ENCODE results near the gene EBNA1BP2. TPM values are rescaled to one million over a fixed set of nuclear protein-coding genes. Genes with fewer than 3 reads are reported as not detected.

EBNA1BP2 gene
- total and polyA plus RNA-seq, 2 of the 13 experiments (the other 11 are each of a cell fraction or from before 2014, with no cell fraction given) = 27.1 to 102 TPM

DNA sequence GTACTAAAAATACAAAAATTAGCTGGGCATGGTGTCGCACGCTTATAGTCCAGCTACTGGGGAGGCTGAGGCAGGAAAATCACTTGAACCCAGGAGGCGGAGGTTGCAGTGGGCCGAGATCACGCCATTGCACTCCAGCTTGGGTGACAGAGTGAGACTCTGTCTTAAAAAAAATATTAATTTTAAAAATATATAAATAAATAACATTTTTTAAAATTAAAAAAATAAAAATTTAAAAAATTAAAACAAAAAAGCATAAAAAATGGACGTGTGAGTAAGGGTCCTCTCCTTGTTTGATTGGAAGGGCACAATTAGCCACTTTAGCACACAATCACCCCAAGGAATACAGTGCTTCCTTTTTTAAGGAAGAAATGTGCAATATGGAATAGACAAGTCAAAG, 18.6 kb downstream of the EBNA1BP2 start:
- intact Hi-C loops (cut with micrococcal nuclease; ENCODE audit: unreplicated experiment) (no loop called here), in situ Hi-C loops (cut with HindIII; ENCODE audit: extremely low pct_ligation_motif_present, low pct_unique_long_range_greater_than_20kb) (no loop called here)
- DNase-seq (ENCODE audit: low spot score) (no peak), FAIRE-seq (no peak), ATAC-seq (no peak)
- Histone ChIP-seq H3K9me3 (ENCODE audit: low read length) (no peaks in the 10 kb centered on the region), H3K36me3 (replicated peaks in 1 of 2; ENCODE audit: control insufficient read depth in 1 of 2, insufficient read depth in 2 of 2, low read length in 2 of 2) (no peaks in the 10 kb centered on the region), H3K27me3 (ENCODE audit: control insufficient read depth in 1 of 2, insufficient read depth in 2 of 2, low read length in 2 of 2) (peaks cover 0 to 1% of the 10 kb centered on the region in 2 experiments; a peak in 1 of 5 replicates), H3K4me3 (replicated peaks in 1 of 3; ENCODE audit: insufficient read depth in 1 of 3, low read depth in 2 of 3, low read length in 3 of 3) (no peak overlapping the region), H3K9ac (ENCODE audit: insufficient read depth, low read depth, low read length) (no peak overlapping the region), H3K4me1 (ENCODE audit: insufficient read depth, low read length) (no peaks in the 10 kb centered on the region), H2AFZ (ENCODE audit: low read length) (no peak overlapping the region), H3K4me2 (ENCODE audit: low read depth, low read length) (no peak overlapping the region), H3K27ac (ENCODE audit: extremely low read length, insufficient read depth, low read length) (no peak overlapping the region), H4K20me1 (ENCODE audit: insufficient read depth, low read length) (no peaks in the 10 kb centered on the region), H3K79me2 (ENCODE audit: insufficient read depth, low read length) (no peaks in the 10 kb centered on the region)
- no TSS peak for BruUV-seq (replicated peaks)
- TF ChIP-seq ZNF263 (CRISPR knock-in tag; IDR thresholded peaks at IDR 0.05) (no peak), TRIM24 (CRISPR knock-in tag; IDR thresholded peaks at IDR 0.05) (no peak), ZNF678 (CRISPR knock-in tag; IDR thresholded peaks at IDR 0.05) (no peak), SMC3 (IDR thresholded peaks at IDR 0.05; ENCODE audit: low read length) (no peak), ZNF17 (CRISPR knock-in tag; IDR thresholded peaks at IDR 0.05) (no peak), ZNF570 (CRISPR knock-in tag; IDR thresholded peaks at IDR 0.05; ENCODE audit: borderline replicate concordance) (no peak), IKZF1 (IDR thresholded peaks at IDR 0.05) (no peak), MAF1 (CRISPR knock-in tag; IDR thresholded peaks at IDR 0.05; ENCODE audit: borderline replicate concordance) (no peak), NFE2L1 (CRISPR knock-in tag; IDR thresholded peaks at IDR 0.05; ENCODE audit: borderline replicate concordance) (no peak), SRSF4 (IDR thresholded peaks at IDR 0.05; ENCODE audit: low read depth, low read length, poor library complexity, severe bottlenecking) (no peak), HES4 (CRISPR knock-in tag; IDR thresholded peaks at IDR 0.05; ENCODE audit: borderline replicate concordance) (no peak), GATA4 (IDR thresholded peaks at IDR 0.05; ENCODE audit: borderline replicate concordance, low read depth) (no peak), ZSCAN31 (CRISPR knock-in tag; IDR thresholded peaks at IDR 0.05; ENCODE audit: low read depth) (no peak), ZNF207 (IDR thresholded peaks at IDR 0.05; ENCODE audit: borderline replicate concordance) (no peak)
- TF ChIP-seq, protein P1, sequence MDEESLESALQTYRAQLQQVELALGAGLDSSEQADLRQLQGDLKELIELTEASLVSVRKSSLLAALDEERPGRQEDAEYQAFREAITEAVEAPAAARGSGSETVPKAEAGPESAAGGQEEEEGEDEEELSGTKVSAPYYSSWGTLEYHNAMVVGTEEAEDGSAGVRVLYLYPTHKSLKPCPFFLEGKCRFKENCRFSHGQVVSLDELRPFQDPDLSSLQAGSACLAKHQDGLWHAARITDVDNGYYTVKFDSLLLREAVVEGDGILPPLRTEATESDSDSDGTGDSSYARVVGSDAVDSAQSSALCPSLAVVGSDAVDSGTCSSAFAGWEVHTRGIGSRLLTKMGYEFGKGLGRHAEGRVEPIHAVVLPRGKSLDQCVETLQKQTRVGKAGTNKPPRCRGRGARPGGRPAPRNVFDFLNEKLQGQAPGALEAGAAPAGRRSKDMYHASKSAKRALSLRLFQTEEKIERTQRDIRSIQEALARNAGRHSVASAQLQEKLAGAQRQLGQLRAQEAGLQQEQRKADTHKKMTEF (CRISPR knock-in tag; IDR thresholded peaks at IDR 0.05) = no peak
- TF ChIP-seq, protein P2, sequence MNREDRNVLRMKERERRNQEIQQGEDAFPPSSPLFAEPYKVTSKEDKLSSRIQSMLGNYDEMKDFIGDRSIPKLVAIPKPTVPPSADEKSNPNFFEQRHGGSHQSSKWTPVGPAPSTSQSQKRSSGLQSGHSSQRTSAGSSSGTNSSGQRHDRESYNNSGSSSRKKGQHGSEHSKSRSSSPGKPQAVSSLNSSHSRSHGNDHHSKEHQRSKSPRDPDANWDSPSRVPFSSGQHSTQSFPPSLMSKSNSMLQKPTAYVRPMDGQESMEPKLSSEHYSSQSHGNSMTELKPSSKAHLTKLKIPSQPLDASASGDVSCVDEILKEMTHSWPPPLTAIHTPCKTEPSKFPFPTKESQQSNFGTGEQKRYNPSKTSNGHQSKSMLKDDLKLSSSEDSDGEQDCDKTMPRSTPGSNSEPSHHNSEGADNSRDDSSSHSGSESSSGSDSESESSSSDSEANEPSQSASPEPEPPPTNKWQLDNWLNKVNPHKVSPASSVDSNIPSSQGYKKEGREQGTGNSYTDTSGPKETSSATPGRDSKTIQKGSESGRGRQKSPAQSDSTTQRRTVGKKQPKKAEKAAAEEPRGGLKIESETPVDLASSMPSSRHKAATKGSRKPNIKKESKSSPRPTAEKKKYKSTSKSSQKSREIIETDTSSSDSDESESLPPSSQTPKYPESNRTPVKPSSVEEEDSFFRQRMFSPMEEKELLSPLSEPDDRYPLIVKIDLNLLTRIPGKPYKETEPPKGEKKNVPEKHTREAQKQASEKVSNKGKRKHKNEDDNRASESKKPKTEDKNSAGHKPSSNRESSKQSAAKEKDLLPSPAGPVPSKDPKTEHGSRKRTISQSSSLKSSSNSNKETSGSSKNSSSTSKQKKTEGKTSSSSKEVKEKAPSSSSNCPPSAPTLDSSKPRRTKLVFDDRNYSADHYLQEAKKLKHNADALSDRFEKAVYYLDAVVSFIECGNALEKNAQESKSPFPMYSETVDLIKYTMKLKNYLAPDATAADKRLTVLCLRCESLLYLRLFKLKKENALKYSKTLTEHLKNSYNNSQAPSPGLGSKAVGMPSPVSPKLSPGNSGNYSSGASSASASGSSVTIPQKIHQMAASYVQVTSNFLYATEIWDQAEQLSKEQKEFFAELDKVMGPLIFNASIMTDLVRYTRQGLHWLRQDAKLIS (CRISPR knock-in tag; IDR thresholded peaks at IDR 0.05) = no peak
- TF ChIP-seq, protein P3, sequence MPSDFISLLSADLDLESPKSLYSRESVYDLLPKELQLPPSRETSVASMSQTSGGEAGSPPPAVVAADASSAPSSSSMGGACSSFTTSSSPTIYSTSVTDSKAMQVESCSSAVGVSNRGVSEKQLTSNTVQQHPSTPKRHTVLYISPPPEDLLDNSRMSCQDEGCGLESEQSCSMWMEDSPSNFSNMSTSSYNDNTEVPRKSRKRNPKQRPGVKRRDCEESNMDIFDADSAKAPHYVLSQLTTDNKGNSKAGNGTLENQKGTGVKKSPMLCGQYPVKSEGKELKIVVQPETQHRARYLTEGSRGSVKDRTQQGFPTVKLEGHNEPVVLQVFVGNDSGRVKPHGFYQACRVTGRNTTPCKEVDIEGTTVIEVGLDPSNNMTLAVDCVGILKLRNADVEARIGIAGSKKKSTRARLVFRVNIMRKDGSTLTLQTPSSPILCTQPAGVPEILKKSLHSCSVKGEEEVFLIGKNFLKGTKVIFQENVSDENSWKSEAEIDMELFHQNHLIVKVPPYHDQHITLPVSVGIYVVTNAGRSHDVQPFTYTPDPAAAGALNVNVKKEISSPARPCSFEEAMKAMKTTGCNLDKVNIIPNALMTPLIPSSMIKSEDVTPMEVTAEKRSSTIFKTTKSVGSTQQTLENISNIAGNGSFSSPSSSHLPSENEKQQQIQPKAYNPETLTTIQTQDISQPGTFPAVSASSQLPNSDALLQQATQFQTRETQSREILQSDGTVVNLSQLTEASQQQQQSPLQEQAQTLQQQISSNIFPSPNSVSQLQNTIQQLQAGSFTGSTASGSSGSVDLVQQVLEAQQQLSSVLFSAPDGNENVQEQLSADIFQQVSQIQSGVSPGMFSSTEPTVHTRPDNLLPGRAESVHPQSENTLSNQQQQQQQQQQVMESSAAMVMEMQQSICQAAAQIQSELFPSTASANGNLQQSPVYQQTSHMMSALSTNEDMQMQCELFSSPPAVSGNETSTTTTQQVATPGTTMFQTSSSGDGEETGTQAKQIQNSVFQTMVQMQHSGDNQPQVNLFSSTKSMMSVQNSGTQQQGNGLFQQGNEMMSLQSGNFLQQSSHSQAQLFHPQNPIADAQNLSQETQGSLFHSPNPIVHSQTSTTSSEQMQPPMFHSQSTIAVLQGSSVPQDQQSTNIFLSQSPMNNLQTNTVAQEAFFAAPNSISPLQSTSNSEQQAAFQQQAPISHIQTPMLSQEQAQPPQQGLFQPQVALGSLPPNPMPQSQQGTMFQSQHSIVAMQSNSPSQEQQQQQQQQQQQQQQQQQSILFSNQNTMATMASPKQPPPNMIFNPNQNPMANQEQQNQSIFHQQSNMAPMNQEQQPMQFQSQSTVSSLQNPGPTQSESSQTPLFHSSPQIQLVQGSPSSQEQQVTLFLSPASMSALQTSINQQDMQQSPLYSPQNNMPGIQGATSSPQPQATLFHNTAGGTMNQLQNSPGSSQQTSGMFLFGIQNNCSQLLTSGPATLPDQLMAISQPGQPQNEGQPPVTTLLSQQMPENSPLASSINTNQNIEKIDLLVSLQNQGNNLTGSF (CRISPR knock-in tag; IDR thresholded peaks at IDR 0.05) = no peak
- CTCF ChIA-PET (ENCODE audit: low intra/inter-chr PET ratio, low total read pairs) = no interaction called here
- POLR2A ChIA-PET = no interaction called here
- 94% methylated on average over 6 of the region's 6 CpGs for WGBS (ENCODE audit: low lambda C conversion rate)
